HG03196 (cell line): ENCODE results near the gene BRD4.
"Not testable (repeated sequence)": the region's sequence is repeated elsewhere in the genome, so short reads cannot be mapped to it uniquely, and the experiment has no call there.

Experiments
- ATAC-seq: cut with Tn5 transposase; IDR thresholded peaks from one replicate; pipeline ENCODE4 v1.9.1; 2021; ENCODE audit not compliant: unreplicated experiment

BRD4 gene

DNA sequence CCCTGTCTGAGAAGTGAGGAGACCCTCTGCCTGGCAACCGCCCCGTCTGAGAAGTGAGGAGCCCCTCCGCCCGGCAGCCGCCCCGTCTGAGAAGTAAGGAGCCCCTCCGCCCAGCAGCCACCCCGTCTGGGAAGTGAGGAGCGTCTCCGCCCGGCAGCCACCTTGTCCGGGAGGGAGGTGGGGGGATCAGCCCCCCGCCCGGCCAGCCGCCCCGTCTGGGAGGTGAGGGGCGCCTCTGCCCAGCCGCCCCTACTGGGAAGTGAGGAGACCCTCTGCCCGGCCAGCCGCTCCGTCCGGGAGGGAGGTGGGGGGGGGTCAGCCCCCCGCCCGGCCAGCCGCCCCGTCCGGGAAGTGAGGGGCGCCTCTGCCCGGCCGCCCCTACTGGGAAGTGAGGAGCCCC lies 30.7 kb upstream of the BRD4 start:
- not testable (repeated sequence) for ATAC-seq

GRCh38 chr19:15360015-15360414 lies 27.7 kb upstream of the BRD4 start:
- ATAC-seq, result not testable (repeated sequence)

GRCh38 chr19:15358918-15359317 lies 26.6 kb upstream of the BRD4 start:
- ATAC-seq, result no peak

DNA sequence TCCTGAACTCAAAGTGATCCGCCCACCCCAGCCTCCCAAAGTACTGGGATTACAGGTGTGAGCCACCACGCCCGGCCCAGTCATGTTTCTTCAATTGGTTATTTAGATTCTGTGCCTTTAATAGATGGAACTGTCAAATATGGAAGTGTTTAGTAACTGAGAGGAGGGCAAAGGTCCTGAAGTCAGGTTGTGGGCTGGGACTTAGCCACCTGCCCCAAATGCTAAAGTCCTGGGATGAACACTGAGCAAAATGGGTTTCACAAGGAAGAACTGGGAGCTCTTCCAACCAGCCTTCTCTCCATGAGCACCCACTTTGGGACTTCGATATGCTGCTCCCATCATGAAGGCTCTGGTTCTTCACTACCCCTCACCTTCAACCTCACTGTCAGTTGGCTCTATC lies 25.6 kb upstream of the BRD4 start:
- ATAC-seq, result no peak

DNA sequence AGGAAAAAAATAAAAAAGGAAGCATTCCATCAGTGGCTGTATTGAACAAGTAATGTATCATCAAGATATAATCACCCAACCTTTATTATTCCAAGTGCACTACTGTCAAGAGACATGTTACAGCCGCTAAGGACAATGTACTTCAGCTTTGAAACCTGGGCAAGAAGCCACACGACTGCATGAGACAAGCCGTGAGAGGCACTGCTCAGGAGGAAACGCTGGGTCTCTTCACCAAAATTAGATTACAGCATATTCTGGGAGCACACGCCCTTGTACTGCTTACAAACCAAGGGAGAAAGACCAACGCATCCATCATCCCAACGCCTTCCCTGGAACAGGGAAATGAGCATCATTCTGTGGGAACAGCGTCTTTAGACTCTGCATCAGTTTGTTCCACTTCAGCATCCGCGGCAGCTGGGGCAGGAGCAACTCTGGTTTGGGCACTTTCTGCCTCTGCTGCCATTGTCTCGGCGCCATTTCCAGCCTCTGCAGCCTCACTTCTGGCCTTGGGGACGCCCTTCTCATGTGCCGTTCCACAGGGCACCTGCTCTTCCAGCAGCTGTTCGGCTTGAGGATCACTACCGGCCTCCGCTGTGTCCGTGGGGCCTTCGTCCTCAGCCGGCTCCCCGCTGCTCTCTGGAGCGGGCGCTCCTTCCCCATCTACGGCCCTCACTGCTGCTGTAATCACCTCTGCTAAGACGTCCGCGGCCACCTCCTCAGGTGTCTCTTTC lies 22.4 kb upstream of the BRD4 start:
- no peak for ATAC-seq

DNA sequence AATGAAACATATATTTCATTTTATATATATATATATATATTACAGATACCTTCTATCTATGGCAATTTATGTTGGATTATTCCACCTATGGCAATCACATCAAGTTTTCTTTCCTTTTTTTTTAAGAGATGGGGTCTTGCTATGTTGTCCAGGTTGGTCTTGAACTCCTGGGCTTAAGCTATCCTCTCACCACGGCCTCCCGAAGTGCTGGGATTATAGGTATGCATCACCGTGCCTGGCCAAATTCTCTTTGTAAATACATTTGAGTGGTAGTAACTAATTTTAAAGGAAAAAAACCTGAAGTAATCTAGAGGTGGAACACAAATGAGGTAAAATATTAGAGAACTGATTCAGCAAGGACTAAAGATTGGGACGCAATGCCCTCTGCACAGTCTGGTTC lies 21.6 kb upstream of the BRD4 start:
- no peak for ATAC-seq

GRCh38 chr19:15352535-15352934 lies 20.2 kb upstream of the BRD4 start:
- not testable (repeated sequence) for ATAC-seq

DNA sequence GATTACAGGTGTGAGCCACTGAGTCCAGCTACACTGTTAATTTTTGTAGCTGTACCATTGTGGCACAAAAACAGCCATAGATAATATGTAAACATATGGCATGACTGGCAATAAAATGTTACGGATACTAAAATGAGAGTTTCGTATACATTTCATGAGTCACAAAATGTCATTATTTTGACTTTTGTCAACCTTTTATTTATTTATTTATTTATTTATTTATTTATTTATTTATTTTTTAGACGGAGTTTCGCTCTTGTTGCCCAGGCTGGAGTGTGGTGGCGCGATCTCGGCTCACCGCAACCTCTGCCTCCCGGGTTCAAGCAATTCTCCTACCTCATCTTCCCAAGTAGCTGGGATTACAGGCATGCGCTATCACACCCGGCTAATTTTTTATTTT lies 9.0 kb upstream of the BRD4 start:
- ATAC-seq, result not testable (repeated sequence)

GRCh38 chr19:15340086-15340485 lies 7.7 kb upstream of the BRD4 start:
- ATAC-seq, result no peak

- no peak for ATAC-seq
These were observed 4.9 kb upstream of the BRD4 start for GRCh38 chr19:15337202-15337601.

DNA sequence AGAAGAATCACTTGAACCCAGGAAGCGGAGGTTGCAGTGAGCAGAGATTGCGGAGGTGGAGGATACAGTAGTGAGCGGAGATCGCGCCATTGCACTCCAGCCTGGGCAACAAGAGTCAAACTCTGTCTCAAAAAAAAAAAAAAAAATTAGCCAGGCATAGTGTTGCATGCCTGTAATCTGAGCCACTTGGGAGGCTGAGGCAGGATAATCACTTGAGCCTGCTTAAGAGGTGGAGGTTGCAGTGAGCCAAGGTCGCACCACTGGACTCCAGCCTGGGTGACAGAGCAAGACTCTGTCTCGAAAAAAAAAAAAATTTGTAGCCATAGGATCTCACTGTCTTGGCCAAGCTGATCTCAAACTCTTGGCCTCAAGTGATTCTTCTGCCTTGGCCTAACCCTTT lies 3.7 kb upstream of the BRD4 start:
- ATAC-seq, result not testable (repeated sequence)

GRCh38 chr19:15331419-15332310 lies 674 bp downstream of the BRD4 start:
- peak; percentile 24 for ATAC-seq

- no peak for ATAC-seq
These were observed 1.4 kb downstream of the BRD4 start for GRCh38 chr19:15330801-15331418.

- no peak for ATAC-seq
These were observed 4.0 kb downstream of the BRD4 start for GRCh38 chr19:15328312-15328711.

- no peak for ATAC-seq
These were observed 7.4 kb downstream of the BRD4 start for GRCh38 chr19:15324791-15325519.

GRCh38 chr19:15323496-15324235 lies 8.7 kb downstream of the BRD4 start:
- no peak for ATAC-seq

- ATAC-seq, result no peak
These were observed 10.6 kb downstream of the BRD4 start for GRCh38 chr19:15321739-15322138.

- no peak for ATAC-seq
These were observed 12.2 kb downstream of the BRD4 start for GRCh38 chr19:15320116-15320515.

GRCh38 chr19:15318241-15318691 lies 14.1 kb downstream of the BRD4 start:
- no peak for ATAC-seq

DNA sequence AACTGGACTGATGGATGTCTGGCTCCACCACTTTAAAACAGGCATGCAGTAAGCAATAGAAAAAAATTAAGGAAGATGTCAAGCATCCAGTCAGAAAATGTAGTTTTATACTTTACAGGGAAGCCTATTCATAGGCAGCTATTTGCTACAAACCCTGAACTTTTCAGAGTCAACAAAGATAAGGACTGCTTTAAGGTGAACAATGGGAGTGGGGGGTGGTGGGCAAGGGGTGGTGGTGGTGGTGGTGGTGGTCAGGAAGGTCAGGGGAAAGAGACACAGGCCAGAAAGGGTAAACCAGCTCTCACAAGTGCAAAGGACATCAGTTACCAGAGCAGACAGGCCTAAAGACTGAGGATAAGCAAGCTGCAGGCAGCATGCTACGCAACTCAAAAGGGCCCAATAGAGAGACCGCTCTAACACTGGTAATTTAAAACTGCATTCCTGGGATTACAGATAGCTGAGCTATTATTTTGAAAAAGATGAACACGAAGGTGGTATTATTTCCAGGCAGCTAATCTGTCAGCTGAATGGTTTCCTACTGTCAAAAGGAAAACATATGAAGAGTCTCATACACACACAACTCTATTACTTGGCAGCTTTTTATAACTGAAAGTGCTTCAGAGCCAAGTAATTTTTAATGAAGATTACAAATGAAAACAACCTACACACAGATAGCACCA lies 14.8 kb downstream of the BRD4 start:
- no peak for ATAC-seq
